Lower leg skin (tissue), 3 donors: ENCODE results near the gene FOSB.

Experiments used
- CTCF ChIP-seq, 3 donors: fragments of 450-650 bp; IDR thresholded peaks; one replicate each; pipeline ENCODE4 v1.5.1; 2016; ENCODE audit warnings: antibody characterized with exemption in 3 of 3, mild to moderate bottlenecking in 3 of 3, moderate library complexity in 2 of 3
- POLR2A ChIP-seq, 2 donors: fragments of 450-650 bp; IDR thresholded peaks; one replicate each; pipeline ENCODE4 v1.6.1; 2016 to 2017; ENCODE audit warnings: antibody characterized with exemption in 2 of 2, mild to moderate bottlenecking in 1 of 2, moderate library complexity in 1 of 2

GRCh38 chr19:45498411-45499195 lies 30.8 kb downstream of the FOSB start, which contains the start of gene PPM1N:
- TF ChIP-seq POLR2A (IDR thresholded peaks at IDR 0.05) (no peak), CTCF (IDR thresholded peaks at IDR 0.05) (no peak)
